Embryonic facial prominence (tissue), 1 donor: ENCODE measurements around the gene CDNF.
A peak's percentile ranks its signal among the peaks of the same experiment; 100 is the strongest.
"Not testable (repeated sequence)": the region's sequence is repeated elsewhere in the genome, so short reads cannot be mapped to it uniquely, and the experiment has no call there.

ENCODE experiments used
- DNase-seq: peaks from one replicate; pipeline ENCODE4 v3.0.0-alpha.2; 2016; ENCODE audit errors: extremely low spot score

Gene CDNF

GRCh38 chr10:14839305-14839695 is 1.5 kb upstream of the CDNF start:
- no peak for DNase-seq

- peak; percentile 19 for DNase-seq
Observed at GRCh38 chr10:14838582-14839304, 906 bp upstream of the CDNF start.

DNA sequence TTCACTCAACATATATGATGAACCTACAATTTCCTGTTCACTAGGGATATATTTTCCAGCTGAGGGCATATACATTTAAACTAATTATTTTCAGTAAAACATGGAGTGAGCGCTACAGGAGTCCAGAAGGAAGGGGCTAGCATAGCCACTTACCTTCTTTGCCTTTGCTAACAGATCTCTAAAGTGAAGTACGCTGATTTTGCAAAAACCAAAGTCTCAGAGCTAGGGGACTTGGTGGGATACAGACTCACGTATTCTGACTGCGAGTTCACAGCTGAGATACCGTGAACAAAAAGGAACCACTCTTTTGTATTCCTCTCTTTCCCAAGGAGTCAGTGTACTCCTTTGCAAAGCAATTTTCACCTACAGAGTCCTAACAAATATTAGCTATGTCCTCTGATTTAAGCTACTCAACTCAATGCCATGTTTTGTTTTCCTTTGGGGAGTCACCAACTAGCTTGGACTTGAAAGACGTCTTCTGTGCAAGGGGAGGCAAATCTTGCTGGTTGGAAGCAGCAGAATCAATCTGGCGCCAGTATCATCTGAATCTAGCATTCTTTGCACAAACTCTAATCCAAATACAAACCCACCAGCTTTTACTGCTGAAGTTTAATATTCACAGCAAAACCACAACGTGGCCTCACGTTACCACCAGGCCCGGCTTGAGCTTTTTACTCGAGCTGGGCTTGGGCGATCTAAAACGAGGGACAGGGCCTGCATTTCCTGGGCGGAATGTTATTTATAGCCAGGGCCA is 657 bp downstream of the CDNF start:
- peak; percentile 28 for DNase-seq

- DNase-seq: no peak
Observed at GRCh38 chr10:14836208-14836607, 1.6 kb downstream of the CDNF start.

GRCh38 chr10:14833106-14833505 is 4.7 kb downstream of the CDNF start:
- no peak for DNase-seq

- DNase-seq: no peak
Observed at GRCh38 chr10:14826076-14826829, 11.6 kb downstream of the CDNF start.

- no peak for DNase-seq
Observed at GRCh38 chr10:14823966-14824365, 13.9 kb downstream of the CDNF start.

DNA sequence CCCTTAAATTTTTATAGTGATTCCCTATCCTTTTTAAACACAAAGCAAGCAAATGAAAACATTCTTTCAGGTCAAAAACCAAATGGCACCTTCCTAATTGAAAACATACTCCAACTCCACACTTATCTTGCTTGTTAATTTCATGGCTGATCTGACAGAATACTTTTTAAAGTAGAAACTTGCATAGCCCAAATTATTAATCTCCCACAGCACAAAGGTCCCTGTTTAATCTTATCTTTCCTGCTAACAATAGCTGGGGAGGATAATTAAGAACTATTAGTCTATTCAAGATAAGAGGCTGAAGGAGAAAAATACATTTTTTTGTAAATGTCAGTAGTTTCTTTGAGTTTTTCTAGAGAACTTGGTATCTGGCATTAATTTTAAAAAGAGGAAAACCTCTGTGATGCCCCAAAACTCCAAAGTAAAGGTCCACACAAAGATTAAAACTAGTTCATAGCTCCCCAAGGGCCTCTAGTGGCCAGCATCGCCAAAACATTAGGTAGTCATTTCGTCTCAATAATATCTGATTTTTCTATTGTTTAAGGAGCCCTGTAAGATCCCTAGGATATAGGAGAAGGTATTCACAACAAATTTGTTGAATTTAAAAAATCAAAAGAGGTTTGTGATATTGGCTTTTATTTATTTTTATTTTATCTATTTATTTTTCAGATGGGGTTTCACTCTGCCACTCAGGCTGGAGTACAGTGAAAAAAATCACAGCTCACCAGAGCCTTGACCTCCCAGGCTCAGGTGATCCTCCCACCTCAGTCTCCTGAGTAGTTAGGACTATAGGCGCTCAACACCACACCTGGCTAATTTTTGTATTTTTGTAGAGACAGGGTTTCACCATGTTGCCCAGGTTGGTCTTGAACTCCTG is 14.7 kb downstream of the CDNF start:
- peak; percentile 31 for DNase-seq

GRCh38 chr10:14821635-14822375 is 16.0 kb downstream of the CDNF start:
- DNase-seq: no peak

DNA sequence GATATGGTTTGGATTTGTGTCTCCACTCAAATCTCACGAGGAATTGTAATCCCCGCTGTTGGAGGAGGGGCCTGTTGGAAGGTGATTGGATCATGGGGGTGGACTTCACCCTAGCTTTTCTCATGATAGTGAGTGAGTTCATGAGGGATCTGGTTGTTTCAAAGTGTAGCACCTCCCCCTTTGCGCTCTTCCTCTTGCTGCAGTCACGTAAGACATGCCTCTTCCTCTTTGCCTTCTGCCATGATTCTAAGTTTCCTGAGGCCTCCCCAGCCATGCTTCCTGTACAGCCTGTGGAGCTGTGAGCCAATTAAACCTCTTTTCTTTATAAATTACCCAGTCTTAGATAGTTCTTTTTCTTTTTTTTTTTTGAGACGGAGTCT is 17.1 kb downstream of the CDNF start:
- DNase-seq: no peak

GRCh38 chr10:14820010-14820774 is 17.6 kb downstream of the CDNF start:
- no peak for DNase-seq

GRCh38 chr10:14816717-14817116 is 21.1 kb downstream of the CDNF start:
- not testable (repeated sequence) for DNase-seq

DNA sequence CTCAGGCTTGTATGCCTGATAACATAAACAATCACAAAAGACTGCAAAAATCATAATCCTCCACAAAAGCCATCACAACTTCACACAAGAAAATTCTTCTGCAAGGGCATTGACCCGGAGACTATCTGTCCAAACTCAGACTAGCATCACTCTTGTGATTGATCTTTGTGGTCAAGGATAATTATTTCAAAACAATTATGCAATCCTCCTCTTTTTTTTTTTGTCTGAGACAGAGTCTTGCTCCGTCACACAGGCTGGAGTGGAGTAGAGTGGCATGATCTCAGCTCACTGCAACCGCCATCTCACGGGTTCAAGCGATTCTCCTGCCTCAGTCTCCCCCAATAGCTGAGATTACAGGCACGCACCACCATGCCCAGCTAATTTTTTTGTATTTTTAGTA is 22.2 kb downstream of the CDNF start:
- no peak for DNase-seq

DNA sequence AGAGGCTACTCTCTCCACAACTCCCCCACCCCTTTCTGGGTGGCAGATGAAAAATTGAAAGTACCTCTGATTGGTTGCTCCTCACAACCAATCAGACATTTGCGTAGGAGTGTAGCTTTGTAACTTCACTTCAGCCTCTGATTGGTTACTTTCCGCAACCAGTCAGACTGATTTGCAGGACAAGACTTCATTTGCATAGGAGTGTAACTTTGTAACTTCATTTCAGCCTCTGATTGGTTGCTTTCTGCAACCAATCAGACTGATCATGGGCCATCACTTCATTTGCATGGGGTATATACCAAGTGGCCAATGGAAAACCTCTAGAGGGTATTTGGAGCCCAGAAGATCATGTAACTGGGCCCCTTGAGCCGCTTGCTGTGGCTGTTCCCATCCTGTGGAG is 25.6 kb downstream of the CDNF start:
- DNase-seq: no peak

DNA sequence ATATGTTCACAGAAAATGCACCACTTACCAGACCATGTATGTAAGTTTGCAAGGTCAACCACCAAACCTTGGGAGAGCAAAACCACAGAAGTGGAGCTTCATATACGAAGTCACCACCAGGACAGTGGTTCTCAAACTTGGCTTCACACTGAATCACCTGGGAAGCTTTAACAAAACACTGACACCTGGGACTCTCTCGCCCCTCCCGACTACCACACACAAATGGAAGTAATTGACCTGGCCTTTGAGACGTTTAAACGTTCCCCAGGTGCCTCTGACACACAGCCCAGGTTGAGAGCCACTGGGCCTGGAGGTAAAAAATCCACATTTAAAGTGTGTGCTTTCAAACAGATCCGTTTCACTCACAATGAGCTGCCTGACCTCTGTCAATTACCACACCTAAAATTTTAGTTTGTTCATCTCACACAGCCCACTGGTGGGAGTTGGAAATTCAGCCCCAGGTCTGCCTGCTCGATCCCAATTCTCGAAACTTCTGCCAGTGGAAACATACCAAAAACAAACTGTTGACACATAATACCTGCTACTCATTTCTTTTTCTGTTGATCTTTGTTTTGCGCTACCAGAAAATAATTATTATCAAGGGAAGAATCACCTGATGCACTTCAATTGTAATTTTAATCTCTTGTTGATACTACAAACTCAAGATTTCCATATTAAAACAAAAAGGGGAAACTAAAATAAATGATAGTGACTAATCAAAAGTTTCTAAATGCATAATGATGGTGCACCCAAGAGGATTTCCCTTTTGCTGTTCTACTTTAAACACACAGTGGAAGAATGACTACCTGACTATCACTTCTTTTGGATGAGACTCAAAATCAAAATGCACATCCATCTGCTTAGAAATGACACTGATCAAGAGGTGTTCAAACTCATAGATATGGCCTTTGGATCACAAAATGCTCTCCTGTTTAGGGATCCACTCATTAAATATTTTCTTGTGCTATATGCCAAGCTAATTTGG is 26.6 kb downstream of the CDNF start:
- DNase-seq: no peak

DNA sequence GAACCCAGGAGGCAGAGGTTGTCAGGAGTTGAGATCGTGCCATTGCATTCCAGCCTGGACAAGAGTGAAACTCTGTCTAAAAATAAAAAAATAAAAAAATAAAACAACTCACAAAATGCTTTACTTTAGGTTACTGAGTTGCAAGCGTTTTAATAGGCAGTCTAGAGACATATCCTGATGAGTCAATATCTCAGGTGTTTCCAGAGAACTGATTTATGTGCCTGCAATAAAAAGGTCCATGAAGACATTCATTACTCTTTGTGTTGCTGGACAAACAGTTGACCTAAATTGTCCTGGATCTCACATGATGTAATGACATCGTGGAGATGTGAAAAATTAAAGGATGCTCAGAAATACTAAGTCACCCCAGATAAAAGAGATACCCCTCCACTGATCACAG is 31.5 kb downstream of the CDNF start:
- no peak for DNase-seq

DNA sequence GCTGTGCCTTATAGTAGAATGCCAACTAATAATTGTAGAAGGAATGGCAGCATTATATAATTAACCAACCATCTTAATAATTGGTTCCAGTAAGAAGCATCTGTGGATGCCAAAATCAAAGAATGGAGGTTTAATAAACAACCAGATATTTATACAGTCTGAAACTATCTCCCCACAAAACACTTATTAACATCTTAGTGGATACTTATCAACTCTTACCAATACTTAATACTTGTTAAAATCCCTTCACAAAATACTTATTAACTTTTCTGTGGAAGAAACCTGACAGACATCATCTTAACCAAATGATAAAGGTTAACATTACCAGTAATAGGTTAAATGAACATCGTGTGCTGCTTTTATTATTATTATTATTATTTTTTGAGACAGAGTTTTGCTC is 34.0 kb downstream of the CDNF start:
- DNase-seq: no peak

DNA sequence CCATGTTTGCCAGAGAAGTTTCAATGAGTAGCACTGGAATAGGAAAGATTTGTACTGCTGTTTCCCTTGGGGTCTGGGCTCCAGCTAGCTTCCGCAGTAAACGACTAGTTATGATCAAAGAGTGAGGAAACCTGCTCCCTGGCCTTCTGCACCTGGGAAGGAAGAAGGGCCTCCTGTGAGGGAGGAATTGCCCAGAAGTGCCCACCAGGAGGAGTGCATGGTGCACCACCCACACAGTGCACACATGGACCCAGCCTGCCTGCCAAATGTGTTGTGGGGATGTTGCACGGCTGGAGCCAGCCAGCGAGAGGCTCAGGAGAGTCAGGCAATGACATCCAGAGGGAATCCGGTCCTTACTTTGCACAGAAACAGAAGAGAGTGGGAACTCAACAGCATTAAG is 36.1 kb downstream of the CDNF start:
- DNase-seq: no peak

DNA sequence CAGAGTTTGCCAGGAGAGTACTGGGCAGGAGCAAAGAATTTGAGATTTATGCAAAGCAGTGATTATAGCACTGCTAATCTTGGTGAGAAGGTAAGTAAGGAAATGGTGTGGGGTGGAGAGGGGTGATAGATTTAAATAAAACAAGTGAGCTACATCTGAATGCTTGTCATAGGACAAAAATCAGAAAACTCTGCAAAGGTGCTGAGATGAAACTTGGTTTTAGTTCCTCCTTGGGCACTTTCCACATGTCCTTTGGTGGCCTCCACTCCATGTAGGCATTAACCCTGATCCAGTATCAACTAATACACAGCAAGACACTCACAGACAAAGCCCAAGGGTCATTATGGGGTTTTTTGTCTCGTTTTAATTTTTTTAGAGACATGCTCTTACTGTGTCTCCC is 37.4 kb downstream of the CDNF start:
- no peak for DNase-seq
